ENCODE data around the gene CDC42SE2.

DNA sequence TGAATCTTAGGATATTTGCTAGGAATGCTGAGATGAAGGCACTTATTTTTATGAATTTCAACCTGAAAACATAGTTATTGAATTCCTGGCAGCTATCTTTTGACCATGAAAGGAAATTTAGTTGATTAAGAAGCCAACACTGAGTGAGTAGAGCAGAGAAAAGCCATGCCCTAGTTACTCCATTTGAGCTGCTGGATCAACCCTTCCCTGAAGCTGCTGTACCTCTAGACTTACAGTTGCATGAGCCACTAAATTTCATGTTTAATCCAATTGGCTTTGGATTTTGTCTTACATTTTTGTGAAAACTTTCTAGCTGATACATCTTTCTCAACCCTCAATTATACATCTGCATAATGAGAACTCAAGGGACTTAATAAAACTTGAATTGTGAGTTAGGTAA lies 54.6 kb downstream of the CDC42SE2 start:
- TF ChIP-seq, protein P1, sequence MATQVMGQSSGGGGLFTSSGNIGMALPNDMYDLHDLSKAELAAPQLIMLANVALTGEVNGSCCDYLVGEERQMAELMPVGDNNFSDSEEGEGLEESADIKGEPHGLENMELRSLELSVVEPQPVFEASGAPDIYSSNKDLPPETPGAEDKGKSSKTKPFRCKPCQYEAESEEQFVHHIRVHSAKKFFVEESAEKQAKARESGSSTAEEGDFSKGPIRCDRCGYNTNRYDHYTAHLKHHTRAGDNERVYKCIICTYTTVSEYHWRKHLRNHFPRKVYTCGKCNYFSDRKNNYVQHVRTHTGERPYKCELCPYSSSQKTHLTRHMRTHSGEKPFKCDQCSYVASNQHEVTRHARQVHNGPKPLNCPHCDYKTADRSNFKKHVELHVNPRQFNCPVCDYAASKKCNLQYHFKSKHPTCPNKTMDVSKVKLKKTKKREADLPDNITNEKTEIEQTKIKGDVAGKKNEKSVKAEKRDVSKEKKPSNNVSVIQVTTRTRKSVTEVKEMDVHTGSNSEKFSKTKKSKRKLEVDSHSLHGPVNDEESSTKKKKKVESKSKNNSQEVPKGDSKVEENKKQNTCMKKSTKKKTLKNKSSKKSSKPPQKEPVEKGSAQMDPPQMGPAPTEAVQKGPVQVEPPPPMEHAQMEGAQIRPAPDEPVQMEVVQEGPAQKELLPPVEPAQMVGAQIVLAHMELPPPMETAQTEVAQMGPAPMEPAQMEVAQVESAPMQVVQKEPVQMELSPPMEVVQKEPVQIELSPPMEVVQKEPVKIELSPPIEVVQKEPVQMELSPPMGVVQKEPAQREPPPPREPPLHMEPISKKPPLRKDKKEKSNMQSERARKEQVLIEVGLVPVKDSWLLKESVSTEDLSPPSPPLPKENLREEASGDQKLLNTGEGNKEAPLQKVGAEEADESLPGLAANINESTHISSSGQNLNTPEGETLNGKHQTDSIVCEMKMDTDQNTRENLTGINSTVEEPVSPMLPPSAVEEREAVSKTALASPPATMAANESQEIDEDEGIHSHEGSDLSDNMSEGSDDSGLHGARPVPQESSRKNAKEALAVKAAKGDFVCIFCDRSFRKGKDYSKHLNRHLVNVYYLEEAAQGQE (IDR thresholded peaks at IDR 0.05; ENCODE audit: insufficient replicate concordance, low read depth) = no peak
- TF ChIP-seq, protein P2, sequence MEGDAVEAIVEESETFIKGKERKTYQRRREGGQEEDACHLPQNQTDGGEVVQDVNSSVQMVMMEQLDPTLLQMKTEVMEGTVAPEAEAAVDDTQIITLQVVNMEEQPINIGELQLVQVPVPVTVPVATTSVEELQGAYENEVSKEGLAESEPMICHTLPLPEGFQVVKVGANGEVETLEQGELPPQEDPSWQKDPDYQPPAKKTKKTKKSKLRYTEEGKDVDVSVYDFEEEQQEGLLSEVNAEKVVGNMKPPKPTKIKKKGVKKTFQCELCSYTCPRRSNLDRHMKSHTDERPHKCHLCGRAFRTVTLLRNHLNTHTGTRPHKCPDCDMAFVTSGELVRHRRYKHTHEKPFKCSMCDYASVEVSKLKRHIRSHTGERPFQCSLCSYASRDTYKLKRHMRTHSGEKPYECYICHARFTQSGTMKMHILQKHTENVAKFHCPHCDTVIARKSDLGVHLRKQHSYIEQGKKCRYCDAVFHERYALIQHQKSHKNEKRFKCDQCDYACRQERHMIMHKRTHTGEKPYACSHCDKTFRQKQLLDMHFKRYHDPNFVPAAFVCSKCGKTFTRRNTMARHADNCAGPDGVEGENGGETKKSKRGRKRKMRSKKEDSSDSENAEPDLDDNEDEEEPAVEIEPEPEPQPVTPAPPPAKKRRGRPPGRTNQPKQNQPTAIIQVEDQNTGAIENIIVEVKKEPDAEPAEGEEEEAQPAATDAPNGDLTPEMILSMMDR (IDR thresholded peaks at IDR 0.05; ENCODE audit: insufficient read depth, low read length) = no peak
- TF ChIP-seq GABPA (IDR thresholded peaks at IDR 0.05; ENCODE audit: low read depth) (no peak), POLR2AphosphoS5 (IDR thresholded peaks at IDR 0.05; ENCODE audit: low read depth) (no peak)
